Activated B cell treated with CpG ODN at 0.5 μM for 24 hours (primary cell): ENCODE data around the gene SASH1. TPM values are rescaled to one million over a fixed set of nuclear protein-coding genes. Genes with fewer than 3 reads are reported as not detected.

Experiments used
- ATAC-seq: fragments of 200-7000 bp; cut with Tn5 transposase; one replicate; pipeline ENCODE4 v1.10.0; 2021; ENCODE audit warnings: low read depth, mild to moderate bottlenecking, moderate library complexity
- CTCF ChIA-PET: fragments of 350-600 bp; sonication (Branson Sonifier 250); formaldehyde crosslinking; loops from one replicate; lab custom pipeline; 2021; ENCODE audit warnings: antibody characterized with exemption; lab: Charles Lee
- POLR2A ChIA-PET: fragments of 350-600 bp; sonication (Branson Sonifier 250); formaldehyde crosslinking; loops from one replicate; lab custom pipeline; 2021; ENCODE audit warnings: antibody characterized with exemption; lab: Charles Lee
- DNase-seq: peaks from one replicate; pipeline ENCODE4 v3.0.0; 2022
- H3K27ac Mint-ChIP-seq: one replicate; pipeline ENCODE4 v1.8.0; 2020; ENCODE audit warnings: mixed read lengths
- H3K27me3 Mint-ChIP-seq: one replicate; pipeline ENCODE4 v1.8.0; 2021; ENCODE audit warnings: mixed read lengths
- H3K36me3 Mint-ChIP-seq: one replicate; pipeline ENCODE4 v1.8.0; 2021; ENCODE audit warnings: low read depth, mixed read lengths
- H3K4me1 Mint-ChIP-seq: one replicate; pipeline ENCODE4 v1.8.0; 2021; ENCODE audit warnings: mixed read lengths
- H3K4me3 Mint-ChIP-seq: one replicate; pipeline ENCODE4 v1.8.0; 2020; ENCODE audit warnings: mild to moderate bottlenecking, mixed read lengths
- H3K9me3 Mint-ChIP-seq: one replicate; pipeline ENCODE4 v1.8.0; 2020; ENCODE audit warnings: mixed read lengths
- CTCF ChIP-seq: fragments of 200-600 bp; IDR thresholded peaks from one replicate; pipeline ENCODE4 v1.8.0; 2022; ENCODE audit warnings: antibody characterized with exemption, mild to moderate bottlenecking
- intact Hi-C: fragments of 100-400 bp; cut with micrococcal nuclease; formaldehyde crosslinking; loops from one replicate; pipeline ENCODE4 v1.15.1; 2024
- total RNA-seq: library from RNA; stranded (reverse); gene quantifications from 2 replicates; pipeline ENCODE4 v1.2.3, GENCODE V29; 2022

Gene SASH1
- total RNA-seq, 1 donor from 2014 or later, result 0.49 TPM

GRCh38 chr6:148525453-148525852 lies 182.8 kb downstream of the SASH1 start:
- intact Hi-C loops, result no loop called here
- TF ChIP-seq CTCF, result no peak
- Mint-ChIP-seq H3K4me1 (peaks cover 48% of the 10 kb centered on the region), H3K36me3 (no peaks in the 10 kb centered on the region), H3K4me3 (peak overlapping the region; percentile 60), H3K27ac (peak overlapping the region; percentile 72), H3K9me3 (no peaks in the 10 kb centered on the region), H3K27me3 (no peaks in the 10 kb centered on the region)
- POLR2A ChIA-PET, result no interaction called here
- ATAC-seq (no peak), DNase-seq (no peak)
- CTCF ChIA-PET, result no interaction called here

GRCh38 chr6:148526145-148526544 lies 183.5 kb downstream of the SASH1 start:
- TF ChIP-seq CTCF, result no peak
- H3K27ac Mint-ChIP-seq, result peak overlapping the region; percentile 35
- intact Hi-C loops, result no loop called here
- POLR2A ChIA-PET, result no interaction called here
- CTCF ChIA-PET, result no interaction called here
- no peaks in the 10 kb centered on the region for H3K9me3 Mint-ChIP-seq
- no peaks in the 10 kb centered on the region for H3K27me3 Mint-ChIP-seq
- ATAC-seq (no peak), DNase-seq (no peak)
- no peak overlapping the region for H3K4me3 Mint-ChIP-seq
- H3K36me3 Mint-ChIP-seq, result no peaks in the 10 kb centered on the region
- H3K4me1 Mint-ChIP-seq, result peaks cover 46% of the 10 kb centered on the region

- no peak overlapping the region for H3K4me3 Mint-ChIP-seq
- H3K4me1 Mint-ChIP-seq, result peaks cover 27% of the 10 kb centered on the region
- POLR2A ChIA-PET, result interaction anchor here (0.6 kb wide), 1 partner anchor 707 kb away, joined by 3 read pairs; no protein-coding TSS in a partner anchor
- CTCF ChIA-PET, result interaction anchor here (0.7 to 1.0 kb wide), 2 partner anchors 362 to 387 kb away, joined by 3 read pairs; no protein-coding TSS in a partner anchor
- H3K27ac Mint-ChIP-seq, result no peak overlapping the region
- DNase-seq, result no peak
- no peak for ATAC-seq
- no peaks in the 10 kb centered on the region for H3K27me3 Mint-ChIP-seq
- no peak for TF ChIP-seq CTCF
- intact Hi-C loops, result loop anchor here (1.0 kb wide), 1 partner anchor 383 kb away; no protein-coding TSS in a partner anchor
- H3K9me3 Mint-ChIP-seq, result no peaks in the 10 kb centered on the region
- H3K36me3 Mint-ChIP-seq, result no peaks in the 10 kb centered on the region
These were observed 185.7 kb downstream of the SASH1 start for GRCh38 chr6:148528292-148528691.

- no peaks in the 10 kb centered on the region for H3K27me3 Mint-ChIP-seq
- H3K4me1 Mint-ChIP-seq, result peaks cover 24% of the 10 kb centered on the region
- H3K9me3 Mint-ChIP-seq, result no peaks in the 10 kb centered on the region
- ChIA-PET CTCF (no interaction called here), POLR2A (no interaction called here)
- ATAC-seq, result no peak
- no peak for DNase-seq
- intact Hi-C loops, result no loop called here
- H3K27ac Mint-ChIP-seq, result no peak overlapping the region
- no peak for TF ChIP-seq CTCF
- no peak overlapping the region for H3K4me3 Mint-ChIP-seq
- no peaks in the 10 kb centered on the region for H3K36me3 Mint-ChIP-seq
These were observed 186.4 kb downstream of the SASH1 start for GRCh38 chr6:148529010-148529409.

GRCh38 chr6:148530394-148530953 lies 187.8 kb downstream of the SASH1 start:
- CTCF ChIA-PET, result interaction anchor here (0.9 to 1.1 kb wide), 2 partner anchors 28 to 353 kb away, joined by 4 read pairs; no protein-coding TSS in a partner anchor

More at GRCh38 chr6:148530394-148530953, 187.8 kb downstream of the SASH1 start:
- POLR2A ChIA-PET, result interaction anchor here (0.8 kb wide), 1 partner anchor 14 kb away, joined by 3 read pairs; no protein-coding TSS in a partner anchor
- Mint-ChIP-seq H3K4me1 (peaks cover 11% of the 10 kb centered on the region), H3K27me3 (no peaks in the 10 kb centered on the region), H3K9me3 (no peaks in the 10 kb centered on the region), H3K27ac (no peak overlapping the region), H3K4me3 (peak overlapping the region; percentile 41), H3K36me3 (no peaks in the 10 kb centered on the region)
- intact Hi-C loops, result no loop called here
- peak; percentile 61 for ATAC-seq
- DNase-seq, result no peak
- TF ChIP-seq CTCF, result no peak
